ENCODE results near the gene SPIN2A.
"Not testable (repeated sequence)": the region's sequence is repeated elsewhere in the genome, so short reads cannot be mapped to it uniquely, and the experiment has no call there.

SPIN2A gene

DNA sequence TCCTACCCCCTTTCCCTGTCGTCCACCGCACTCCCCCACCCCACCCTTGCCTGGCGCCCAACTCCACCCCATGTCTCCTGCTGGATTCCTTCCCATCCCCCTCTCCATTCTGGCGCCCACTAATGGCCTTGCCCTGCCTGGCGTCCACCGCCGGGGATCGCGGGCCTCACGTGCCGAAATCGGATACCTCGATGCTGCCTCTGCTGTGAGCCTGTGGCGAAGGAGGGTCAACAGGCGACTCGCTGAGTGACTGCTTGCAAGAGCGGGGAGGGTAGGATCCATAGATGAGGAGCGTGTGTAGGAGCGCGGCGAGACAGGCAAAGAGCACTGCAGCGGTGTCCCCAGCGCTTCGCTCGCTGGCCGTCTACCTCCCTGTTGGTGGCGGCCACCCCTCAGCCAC lies at the start of gene SPIN2A:
SPIN2A (minus strand) TSS at position 325 of the 400 bp plus-strand sequence. CDS start 800 bp downstream, outside the sequence.
- not testable (repeated sequence) for H3K27ac ChIP-seq

DNA sequence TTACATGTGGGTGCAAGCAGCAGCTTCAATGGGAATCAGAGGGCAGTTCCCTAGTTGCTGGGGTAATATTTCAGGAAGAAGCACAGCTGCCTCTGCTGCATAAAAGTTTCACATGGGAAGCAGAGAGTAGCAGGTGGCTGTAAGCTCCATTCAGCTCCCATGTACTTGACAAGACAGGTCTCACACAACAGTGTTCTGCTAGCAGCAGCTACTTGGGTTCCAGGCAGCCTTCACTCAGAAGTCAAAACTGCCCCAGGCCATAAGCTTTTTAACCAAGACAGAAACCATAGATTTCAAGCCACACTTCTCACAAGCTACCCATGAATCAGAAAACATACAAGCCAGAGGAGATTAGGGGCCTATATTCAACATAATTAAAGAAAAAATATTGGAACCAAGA lies 41.4 kb upstream of the SPIN2A start:
- no peak for TF ChIP-seq ZFX (IDR thresholded peaks at IDR 0.05)
- TF ChIP-seq, protein P1, sequence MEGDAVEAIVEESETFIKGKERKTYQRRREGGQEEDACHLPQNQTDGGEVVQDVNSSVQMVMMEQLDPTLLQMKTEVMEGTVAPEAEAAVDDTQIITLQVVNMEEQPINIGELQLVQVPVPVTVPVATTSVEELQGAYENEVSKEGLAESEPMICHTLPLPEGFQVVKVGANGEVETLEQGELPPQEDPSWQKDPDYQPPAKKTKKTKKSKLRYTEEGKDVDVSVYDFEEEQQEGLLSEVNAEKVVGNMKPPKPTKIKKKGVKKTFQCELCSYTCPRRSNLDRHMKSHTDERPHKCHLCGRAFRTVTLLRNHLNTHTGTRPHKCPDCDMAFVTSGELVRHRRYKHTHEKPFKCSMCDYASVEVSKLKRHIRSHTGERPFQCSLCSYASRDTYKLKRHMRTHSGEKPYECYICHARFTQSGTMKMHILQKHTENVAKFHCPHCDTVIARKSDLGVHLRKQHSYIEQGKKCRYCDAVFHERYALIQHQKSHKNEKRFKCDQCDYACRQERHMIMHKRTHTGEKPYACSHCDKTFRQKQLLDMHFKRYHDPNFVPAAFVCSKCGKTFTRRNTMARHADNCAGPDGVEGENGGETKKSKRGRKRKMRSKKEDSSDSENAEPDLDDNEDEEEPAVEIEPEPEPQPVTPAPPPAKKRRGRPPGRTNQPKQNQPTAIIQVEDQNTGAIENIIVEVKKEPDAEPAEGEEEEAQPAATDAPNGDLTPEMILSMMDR (conservative IDR thresholded peaks at IDR 0.05), result no peak
- H3K27ac ChIP-seq, result no peak overlapping the region

DNA sequence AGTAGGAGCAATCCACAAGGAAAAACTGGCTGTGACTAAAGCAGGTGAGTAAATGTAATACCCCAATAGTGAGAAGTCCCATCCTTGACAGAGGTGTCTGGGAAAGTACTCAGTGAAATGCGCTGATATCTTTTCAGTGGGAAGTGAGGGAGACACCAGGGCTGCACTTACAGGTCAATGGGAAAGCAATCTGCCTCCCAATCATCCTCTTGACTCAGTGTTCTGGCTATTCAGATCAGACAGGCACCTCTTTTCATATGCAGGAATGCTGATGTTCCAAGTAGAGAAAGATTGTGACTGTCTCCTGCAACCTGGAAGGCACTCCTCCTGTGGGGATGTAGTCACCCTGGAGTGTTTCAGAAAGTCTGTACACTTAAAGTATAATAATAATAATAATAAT lies 39.9 kb upstream of the SPIN2A start:
- TF ChIP-seq, protein P1 (conservative IDR thresholded peaks at IDR 0.05), result no peak
- no peak for TF ChIP-seq ZFX (IDR thresholded peaks at IDR 0.05)
- no peak overlapping the region for H3K27ac ChIP-seq

DNA sequence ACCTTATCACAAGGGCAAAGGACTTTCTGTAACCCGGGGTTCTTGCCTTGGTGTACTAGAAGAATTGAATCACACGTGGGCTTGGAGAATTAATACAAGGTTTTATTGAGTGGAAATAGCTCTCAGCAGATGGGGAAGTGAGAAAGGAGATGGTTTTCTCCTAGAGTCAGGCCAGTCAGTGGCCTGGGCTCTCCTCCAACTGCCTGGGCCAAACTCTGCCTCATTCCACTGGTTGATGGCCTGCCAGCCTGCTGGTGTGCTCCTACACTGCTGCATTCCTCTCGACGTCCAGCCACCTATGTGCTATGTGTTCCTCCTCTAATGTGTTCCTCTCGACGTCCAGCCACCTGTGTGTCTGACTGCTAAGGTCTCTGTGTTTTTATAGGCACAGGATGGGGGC lies 35.3 kb upstream of the SPIN2A start:
- no peak for TF ChIP-seq ZFX (IDR thresholded peaks at IDR 0.05)
- TF ChIP-seq, protein P1 (conservative IDR thresholded peaks at IDR 0.05), result no peak
- no peak overlapping the region for H3K27ac ChIP-seq

DNA sequence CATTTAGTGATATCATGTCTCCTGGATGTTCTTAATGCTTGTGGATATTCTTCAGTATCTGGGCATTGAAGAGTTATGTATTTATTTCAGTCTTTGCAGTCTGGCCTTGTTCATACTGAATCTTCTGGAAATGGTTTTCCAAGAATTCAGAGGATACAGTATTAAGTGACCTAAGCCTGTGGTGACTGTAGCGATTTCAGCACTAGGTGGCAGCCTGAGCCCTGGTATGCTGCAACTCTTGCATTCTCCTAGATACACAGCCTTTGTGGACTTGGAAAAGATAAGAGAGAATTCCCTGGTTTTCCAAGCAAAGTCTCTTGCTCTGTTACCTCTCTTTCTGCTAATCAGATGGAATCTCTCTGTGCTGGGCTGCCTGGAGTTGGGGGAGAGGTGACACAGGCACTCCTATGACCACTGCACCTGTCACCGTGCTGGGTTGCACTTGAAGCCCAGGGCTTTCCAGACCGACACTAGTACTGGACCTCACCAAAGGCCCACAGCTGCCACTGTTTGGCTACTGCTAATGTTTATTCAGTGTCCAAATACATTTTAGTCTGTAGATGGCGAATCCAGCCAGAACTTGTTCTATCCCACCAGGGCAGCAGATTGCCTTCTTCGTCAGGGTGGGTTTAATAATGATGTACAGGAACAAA lies 19.3 kb upstream of the SPIN2A start:
- no peak overlapping the region for H3K27ac ChIP-seq
- TF ChIP-seq ZFX (IDR thresholded peaks at IDR 0.05), result no peak
- TF ChIP-seq, protein P1 (conservative IDR thresholded peaks at IDR 0.05), result peak; percentile 57

DNA sequence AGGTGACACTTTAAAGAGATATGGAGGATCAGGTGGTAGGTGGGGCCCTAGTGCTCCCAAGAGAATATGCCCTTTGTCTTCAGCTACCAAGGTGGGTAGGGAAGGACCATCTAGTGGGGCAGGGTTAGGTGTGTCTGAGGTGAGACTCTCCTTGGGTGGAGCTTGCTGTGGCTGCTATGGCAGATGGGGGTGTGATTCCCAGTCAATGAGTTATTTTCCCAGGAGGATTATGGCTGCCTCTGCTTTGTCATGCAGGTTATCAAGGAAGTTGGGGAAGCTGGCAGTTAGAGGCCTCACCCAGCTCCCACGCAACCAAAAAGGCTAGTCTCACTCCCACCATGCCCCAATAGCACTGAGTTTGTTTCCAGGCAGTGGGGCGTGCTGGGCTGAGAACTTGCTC lies 18.0 kb upstream of the SPIN2A start:
- no peak for TF ChIP-seq ZFX (IDR thresholded peaks at IDR 0.05)
- TF ChIP-seq, protein P1 (conservative IDR thresholded peaks at IDR 0.05), result no peak
- H3K27ac ChIP-seq, result no peak overlapping the region

DNA sequence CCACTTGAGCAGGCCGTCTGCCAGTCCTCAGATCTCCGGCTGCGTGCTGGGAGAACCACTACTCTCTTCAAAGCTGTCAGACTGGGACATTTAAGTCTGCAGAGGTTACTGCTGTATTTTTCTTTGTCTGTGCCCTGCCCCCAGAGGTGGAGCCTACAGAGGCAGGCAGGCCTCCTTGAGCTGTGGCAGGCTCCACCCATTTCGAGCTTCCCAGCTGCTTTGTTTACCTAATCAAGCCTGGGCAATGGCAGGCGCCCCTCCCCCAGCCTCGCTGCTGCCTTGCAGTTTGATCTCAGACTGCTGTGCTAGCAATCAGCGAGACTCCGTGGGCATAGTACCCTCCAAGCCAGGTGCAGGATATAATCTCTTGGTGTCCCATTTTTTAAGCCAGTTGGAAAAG lies 15.0 kb upstream of the SPIN2A start:
- H3K27ac ChIP-seq, result not testable (repeated sequence)

DNA sequence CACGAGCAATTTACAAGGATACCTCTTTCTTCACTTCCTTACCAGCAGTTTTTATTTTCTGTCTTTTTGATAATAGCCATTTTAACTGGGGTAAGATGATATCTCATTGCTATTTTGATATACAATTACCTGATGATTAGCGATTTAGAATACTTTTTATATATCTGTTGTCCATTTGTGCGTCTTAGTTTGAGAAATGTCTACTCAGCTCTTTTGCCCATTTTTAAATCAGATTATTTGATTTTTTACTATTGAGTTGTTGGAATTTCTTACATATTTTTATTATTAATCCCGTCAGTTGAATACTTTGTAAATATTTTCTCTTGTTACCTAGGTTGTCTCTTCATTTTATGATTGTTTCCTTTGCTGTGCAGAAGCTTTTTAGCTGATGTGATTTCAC lies 1.5 kb upstream of the SPIN2A start:
- TF ChIP-seq, protein P1 (conservative IDR thresholded peaks at IDR 0.05), result no peak
- TF ChIP-seq ZFX (IDR thresholded peaks at IDR 0.05), result no peak
- H3K27ac ChIP-seq, result no peak overlapping the region

All from C4-2B (cell line).